ENCODE results near the gene SPATA16. TPM values are rescaled to one million over a fixed set of nuclear protein-coding genes. Genes with fewer than 3 reads are reported as not detected.

Gene SPATA16
- total and polyA plus RNA-seq, 5 donors = not detected

- intact Hi-C loops (cut with DNase I) = no loop called here
- ATAC-seq = no peak
- Histone ChIP-seq H3K27ac (ENCODE audit: low read length) (no peak overlapping the region), H3K4me3 (ENCODE audit: low read length) (no peak overlapping the region), H3K4me1 (ENCODE audit: control insufficient read depth, insufficient read depth, low read length) (no peaks in the 10 kb centered on the region), H3K27me3 (ENCODE audit: control insufficient read depth, insufficient read depth) (no peaks in the 10 kb centered on the region), H3K9me3 (ENCODE audit: control insufficient read depth, low read length) (no peaks in the 10 kb centered on the region)
- no peak for DNase-seq
These were observed 286.0 kb downstream of the SPATA16 start for GRCh38 chr3:172855037-172855436.

GRCh38 chr3:172853921-172854666 lies 286.9 kb downstream of the SPATA16 start:
- 78% methylated on average over 3 of the region's 3 CpGs for WGBS
- intact Hi-C loops (cut with DNase I) = no loop called here
- no peaks in the 10 kb centered on the region for H3K9me3 ChIP-seq (ENCODE audit: control insufficient read depth, low read length)

GRCh38 chr3:172853005-172853404 lies 288.0 kb downstream of the SPATA16 start:
- ATAC-seq (no peak), DNase-seq (no peak)
- H3K4me3 ChIP-seq (ENCODE audit: low read length) = no peak overlapping the region
- no peak overlapping the region for H3K27ac ChIP-seq (ENCODE audit: low read length)
- WGBS = 94% methylated on average over 1 of the region's 1 CpG
- intact Hi-C loops (cut with DNase I) = no loop called here
- H3K27me3 ChIP-seq (ENCODE audit: control insufficient read depth, insufficient read depth) = no peaks in the 10 kb centered on the region
- no peaks in the 10 kb centered on the region for H3K9me3 ChIP-seq (ENCODE audit: control insufficient read depth, low read length)
- H3K4me1 ChIP-seq (ENCODE audit: control insufficient read depth, insufficient read depth, low read length) = no peaks in the 10 kb centered on the region

More at GRCh38 chr3:172853921-172854666, 286.9 kb downstream of the SPATA16 start:
- Histone ChIP-seq H3K27ac (ENCODE audit: low read length) (no peak overlapping the region), H3K27me3 (ENCODE audit: control insufficient read depth, insufficient read depth) (no peaks in the 10 kb centered on the region), H3K4me1 (ENCODE audit: control insufficient read depth, insufficient read depth, low read length) (no peaks in the 10 kb centered on the region), H3K4me3 (ENCODE audit: low read length) (no peak overlapping the region)
- DNase-seq (no peak), ATAC-seq (no peak)

- intact Hi-C loops (cut with DNase I) = no loop called here
- H3K9me3 ChIP-seq (ENCODE audit: control insufficient read depth, low read length) = no peaks in the 10 kb centered on the region
- H3K27ac ChIP-seq (ENCODE audit: low read length) = no peak overlapping the region
- H3K27me3 ChIP-seq (ENCODE audit: control insufficient read depth, insufficient read depth) = no peaks in the 10 kb centered on the region
- no peak overlapping the region for H3K4me3 ChIP-seq (ENCODE audit: low read length)
- WGBS = 25% methylated on average over 1 of the region's 1 CpG
- ATAC-seq (no peak), DNase-seq (no peak)
- no peaks in the 10 kb centered on the region for H3K4me1 ChIP-seq (ENCODE audit: control insufficient read depth, insufficient read depth, low read length)
These were observed 292.1 kb downstream of the SPATA16 start for GRCh38 chr3:172848910-172849309.

- H3K4me3 ChIP-seq (ENCODE audit: low read length) = no peak overlapping the region
- intact Hi-C loops (cut with DNase I) = no loop called here
- H3K4me1 ChIP-seq (ENCODE audit: control insufficient read depth, insufficient read depth, low read length) = no peaks in the 10 kb centered on the region
- no peaks in the 10 kb centered on the region for H3K9me3 ChIP-seq (ENCODE audit: control insufficient read depth, low read length)
- ATAC-seq (no peak), DNase-seq (no peak)
- no peak overlapping the region for H3K27ac ChIP-seq (ENCODE audit: low read length)
- H3K27me3 ChIP-seq (ENCODE audit: control insufficient read depth, insufficient read depth) = no peaks in the 10 kb centered on the region
These were observed 293.7 kb downstream of the SPATA16 start for GRCh38 chr3:172847292-172847691.

- no peak for DNase-seq
- Histone ChIP-seq H3K4me3 (ENCODE audit: low read length) (no peak overlapping the region), H3K4me1 (ENCODE audit: control insufficient read depth, insufficient read depth, low read length) (no peaks in the 10 kb centered on the region), H3K9me3 (ENCODE audit: control insufficient read depth, low read length) (no peaks in the 10 kb centered on the region), H3K27me3 (ENCODE audit: control insufficient read depth, insufficient read depth) (no peaks in the 10 kb centered on the region), H3K27ac (ENCODE audit: low read length) (no peak overlapping the region)
- ATAC-seq = no peak
- WGBS = 78% methylated on average over 2 of the region's 2 CpGs
- intact Hi-C loops (cut with DNase I) = no loop called here
These were observed 294.3 kb downstream of the SPATA16 start for GRCh38 chr3:172846706-172847105.

- H3K27ac ChIP-seq (ENCODE audit: low read length) = no peak overlapping the region
- WGBS = 58% methylated on average over 4 of the region's 4 CpGs
- no peaks in the 10 kb centered on the region for H3K27me3 ChIP-seq (ENCODE audit: control insufficient read depth, insufficient read depth)
- no peaks in the 10 kb centered on the region for H3K4me1 ChIP-seq (ENCODE audit: control insufficient read depth, insufficient read depth, low read length)
- no peak for DNase-seq
- intact Hi-C loops (cut with DNase I) = no loop called here
- no peak for ATAC-seq
- no peaks in the 10 kb centered on the region for H3K9me3 ChIP-seq (ENCODE audit: control insufficient read depth, low read length)
- H3K4me3 ChIP-seq (ENCODE audit: low read length) = no peak overlapping the region
These were observed 294.9 kb downstream of the SPATA16 start for GRCh38 chr3:172846103-172846561.

- DNase-seq (no peak), ATAC-seq (no peak)
- H3K27me3 ChIP-seq (ENCODE audit: control insufficient read depth, insufficient read depth) = no peaks in the 10 kb centered on the region
- H3K9me3 ChIP-seq (ENCODE audit: control insufficient read depth, low read length) = no peaks in the 10 kb centered on the region
- intact Hi-C loops (cut with DNase I) = no loop called here
- no peaks in the 10 kb centered on the region for H3K4me1 ChIP-seq (ENCODE audit: control insufficient read depth, insufficient read depth, low read length)
- H3K27ac ChIP-seq (ENCODE audit: low read length) = no peak overlapping the region
- H3K4me3 ChIP-seq (ENCODE audit: low read length) = no peak overlapping the region
- WGBS = 38% methylated on average over 4 of the region's 4 CpGs
These were observed 296.6 kb downstream of the SPATA16 start for GRCh38 chr3:172844428-172844827.

GRCh38 chr3:172840913-172841312 lies 300.1 kb downstream of the SPATA16 start:
- no peaks in the 10 kb centered on the region for H3K27me3 ChIP-seq (ENCODE audit: control insufficient read depth, insufficient read depth)
- no peak overlapping the region for H3K27ac ChIP-seq (ENCODE audit: low read length)
- WGBS = 67% methylated on average over 4 of the region's 4 CpGs
- no peak overlapping the region for H3K4me3 ChIP-seq (ENCODE audit: low read length)
- DNase-seq (no peak), ATAC-seq (no peak)
- H3K9me3 ChIP-seq (ENCODE audit: control insufficient read depth, low read length) = no peaks in the 10 kb centered on the region
- H3K4me1 ChIP-seq (ENCODE audit: control insufficient read depth, insufficient read depth, low read length) = no peaks in the 10 kb centered on the region
- intact Hi-C loops (cut with DNase I) = no loop called here

- ATAC-seq (no peak), DNase-seq (no peak)
- Histone ChIP-seq H3K27ac (ENCODE audit: low read length) (no peak overlapping the region), H3K4me3 (ENCODE audit: low read length) (no peak overlapping the region), H3K4me1 (ENCODE audit: control insufficient read depth, insufficient read depth, low read length) (no peaks in the 10 kb centered on the region), H3K27me3 (ENCODE audit: control insufficient read depth, insufficient read depth) (no peaks in the 10 kb centered on the region), H3K9me3 (ENCODE audit: control insufficient read depth, low read length) (no peaks in the 10 kb centered on the region)
- intact Hi-C loops (cut with DNase I) = no loop called here
- WGBS = 77% methylated on average over 4 of the region's 4 CpGs
These were observed 300.6 kb downstream of the SPATA16 start for GRCh38 chr3:172840463-172840862.

GRCh38 chr3:172839679-172840078 lies 301.4 kb downstream of the SPATA16 start:
- Histone ChIP-seq H3K9me3 (ENCODE audit: control insufficient read depth, low read length) (no peaks in the 10 kb centered on the region), H3K4me1 (ENCODE audit: control insufficient read depth, insufficient read depth, low read length) (no peaks in the 10 kb centered on the region), H3K27me3 (ENCODE audit: control insufficient read depth, insufficient read depth) (no peaks in the 10 kb centered on the region), H3K4me3 (ENCODE audit: low read length) (no peak overlapping the region), H3K27ac (ENCODE audit: low read length) (no peak overlapping the region)
- DNase-seq = peak in 1 of 3 donors; percentile 30
- 25% methylated on average over 4 of the region's 4 CpGs for WGBS
- intact Hi-C loops (cut with DNase I) = loop anchor here in 3 of 4 donors (5.0 to 10.0 kb wide), 2 partner anchors 205 to 208 kb away; no protein-coding TSS in a partner anchor
- peak in 1 of 2 donors; percentile 35 for ATAC-seq

Measured in right cardiac atrium (tissue), 5 donors.